Activated B cell treated with CpG ODN at 0.5 μM for 24 hours (primary cell): Measurements from ENCODE around the gene ZBTB46. TPM values are rescaled to one million over a fixed set of nuclear protein-coding genes. Genes with fewer than 3 reads are reported as not detected.

Source experiments
- ATAC-seq: fragments of 200-7000 bp; cut with Tn5 transposase; one replicate; pipeline ENCODE4 v1.10.0; 2021; ENCODE audit warnings: low read depth, mild to moderate bottlenecking, moderate library complexity
- CTCF ChIA-PET: fragments of 350-600 bp; sonication (Branson Sonifier 250); formaldehyde crosslinking; loops from one replicate; lab custom pipeline; 2021; ENCODE audit warnings: antibody characterized with exemption; lab: Charles Lee
- POLR2A ChIA-PET: fragments of 350-600 bp; sonication (Branson Sonifier 250); formaldehyde crosslinking; loops from one replicate; lab custom pipeline; 2021; ENCODE audit warnings: antibody characterized with exemption; lab: Charles Lee
- DNase-seq: peaks from one replicate; pipeline ENCODE4 v3.0.0; 2022
- H3K27ac Mint-ChIP-seq: one replicate; pipeline ENCODE4 v1.8.0; 2020; ENCODE audit warnings: mixed read lengths
- H3K27me3 Mint-ChIP-seq: one replicate; pipeline ENCODE4 v1.8.0; 2021; ENCODE audit warnings: mixed read lengths
- H3K36me3 Mint-ChIP-seq: one replicate; pipeline ENCODE4 v1.8.0; 2021; ENCODE audit warnings: low read depth, mixed read lengths
- H3K4me1 Mint-ChIP-seq: one replicate; pipeline ENCODE4 v1.8.0; 2021; ENCODE audit warnings: mixed read lengths
- H3K4me3 Mint-ChIP-seq: one replicate; pipeline ENCODE4 v1.8.0; 2020; ENCODE audit warnings: mild to moderate bottlenecking, mixed read lengths
- H3K9me3 Mint-ChIP-seq: one replicate; pipeline ENCODE4 v1.8.0; 2020; ENCODE audit warnings: mixed read lengths
- CTCF ChIP-seq: fragments of 200-600 bp; IDR thresholded peaks from one replicate; pipeline ENCODE4 v1.8.0; 2022; ENCODE audit warnings: antibody characterized with exemption, mild to moderate bottlenecking
- intact Hi-C: fragments of 100-400 bp; cut with micrococcal nuclease; formaldehyde crosslinking; loops from one replicate; pipeline ENCODE4 v1.15.1; 2024
- total RNA-seq: library from RNA; stranded (reverse); gene quantifications from 2 replicates; pipeline ENCODE4 v1.2.3, GENCODE V29; 2022

The ZBTB46 gene
- total RNA-seq, 1 donor from 2014 or later: 0.49 TPM

GRCh38 chr20:63810730-63811490, 20.2 kb downstream of the ZBTB46 start:
- H3K36me3 Mint-ChIP-seq: no peaks in the 10 kb centered on the region
- intact Hi-C loops: no loop called here
- no peak for TF ChIP-seq CTCF
- ChIA-PET POLR2A (no interaction called here), CTCF (no interaction called here)
- no peak overlapping the region for H3K27ac Mint-ChIP-seq
- no peaks in the 10 kb centered on the region for H3K9me3 Mint-ChIP-seq
- DNase-seq (no peak), ATAC-seq (no peak)
- H3K27me3 Mint-ChIP-seq: peaks cover 3% of the 10 kb centered on the region
- H3K4me3 Mint-ChIP-seq: no peak overlapping the region
- H3K4me1 Mint-ChIP-seq: no peaks in the 10 kb centered on the region

GRCh38 chr20:63809856-63810255, 21.2 kb downstream of the ZBTB46 start:
- CTCF ChIA-PET: no interaction called here
- H3K4me3 Mint-ChIP-seq: no peak overlapping the region
- no peaks in the 10 kb centered on the region for H3K4me1 Mint-ChIP-seq
- no peak overlapping the region for H3K27ac Mint-ChIP-seq
- H3K27me3 Mint-ChIP-seq: peaks cover 3% of the 10 kb centered on the region
- no peak for DNase-seq
- no peak for TF ChIP-seq CTCF
- POLR2A ChIA-PET: interaction anchor here (0.6 kb wide), 1 partner anchor 107 kb away, joined by 3 read pairs; no protein-coding TSS in a partner anchor
- H3K9me3 Mint-ChIP-seq: no peaks in the 10 kb centered on the region
- intact Hi-C loops: no loop called here
- ATAC-seq: no peak
- H3K36me3 Mint-ChIP-seq: no peaks in the 10 kb centered on the region

DNA sequence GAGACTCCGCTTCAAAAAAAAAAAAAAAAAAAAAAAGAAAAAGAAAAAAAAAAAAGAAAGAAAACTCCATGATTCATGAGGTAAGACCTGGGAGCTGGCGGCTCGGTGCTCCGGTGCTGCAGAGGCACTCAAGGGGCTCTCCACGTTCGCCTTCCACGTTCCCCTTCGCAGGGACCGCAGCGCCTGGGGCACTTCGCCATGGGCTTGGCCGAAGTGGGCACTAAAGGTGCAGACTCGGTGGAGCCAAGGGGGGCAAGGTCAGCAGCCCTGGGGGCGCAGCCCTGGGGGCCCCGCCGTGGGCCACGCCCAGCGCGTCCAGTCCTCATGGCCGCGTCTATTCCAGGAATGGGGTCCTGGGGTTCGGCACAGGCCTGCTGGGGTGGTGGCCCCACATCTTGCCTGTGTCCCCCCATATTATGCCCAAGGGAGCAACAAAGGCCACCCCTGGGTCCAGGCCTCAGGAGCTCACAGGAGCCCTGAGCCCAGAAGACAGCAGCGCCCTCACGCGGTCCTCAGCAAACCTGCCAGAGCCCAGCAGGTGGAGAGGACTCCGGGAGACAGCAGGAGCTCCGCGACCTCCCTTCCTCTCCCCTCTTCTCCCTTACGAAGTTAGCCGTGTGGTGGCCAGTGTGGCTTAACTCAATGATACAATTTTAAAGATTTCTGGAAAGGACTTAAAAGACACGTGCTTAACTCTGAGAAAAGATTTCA, 21.9 kb downstream of the ZBTB46 start:
- POLR2A ChIA-PET: interaction anchor here (0.6 to 1.0 kb wide), 2 partner anchors 35 to 108 kb away, joined by 3 to 5 read pairs; no protein-coding TSS in a partner anchor
- Mint-ChIP-seq H3K9me3 (no peaks in the 10 kb centered on the region), H3K36me3 (no peaks in the 10 kb centered on the region), H3K27ac (no peak overlapping the region), H3K27me3 (peaks cover 3% of the 10 kb centered on the region), H3K4me1 (peaks cover 2% of the 10 kb centered on the region), H3K4me3 (no peak overlapping the region)
- intact Hi-C loops: no loop called here
- no peak for ATAC-seq
- no peak for DNase-seq
- no peak for TF ChIP-seq CTCF
- CTCF ChIA-PET: no interaction called here

DNA sequence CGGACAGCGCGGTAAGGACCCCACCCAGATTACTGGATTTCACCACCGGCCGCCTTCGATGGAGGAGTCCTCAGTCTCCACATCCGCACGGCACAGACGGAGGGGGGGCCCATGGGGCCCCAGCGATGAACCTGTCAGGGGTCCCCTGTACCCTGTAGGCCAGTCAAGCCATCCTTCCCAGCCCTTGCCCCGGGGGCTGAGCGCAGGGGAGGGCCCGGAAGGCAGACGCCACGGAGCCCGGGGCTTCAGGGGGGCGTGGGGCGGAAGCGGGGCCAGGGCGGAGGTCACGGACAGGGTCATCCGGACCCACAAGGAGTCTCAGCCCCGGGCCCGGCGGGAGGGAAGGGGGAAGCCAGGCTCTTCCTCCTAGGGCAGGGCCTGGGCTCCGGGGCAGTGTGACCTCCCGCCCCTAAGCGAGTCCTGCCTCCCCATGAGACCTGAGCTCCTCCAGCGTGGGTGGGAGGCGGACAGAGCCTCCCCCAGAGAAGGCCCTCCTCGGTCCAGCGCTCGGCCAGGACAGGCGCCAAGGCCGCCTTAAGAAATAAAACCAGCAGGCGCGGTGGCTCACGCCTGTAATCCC, 22.8 kb downstream of the ZBTB46 start:
- CTCF ChIA-PET: no interaction called here
- no peak for DNase-seq
- ATAC-seq: no peak
- H3K4me3 Mint-ChIP-seq: no peak overlapping the region
- TF ChIP-seq CTCF: no peak
- H3K4me1 Mint-ChIP-seq: peaks cover 9% of the 10 kb centered on the region
- peaks cover 3% of the 10 kb centered on the region for H3K27me3 Mint-ChIP-seq
- H3K36me3 Mint-ChIP-seq: no peaks in the 10 kb centered on the region
- H3K27ac Mint-ChIP-seq: no peak overlapping the region
- POLR2A ChIA-PET: interaction anchor here (1.0 kb wide), 1 partner anchor 36 kb away, joined by 5 read pairs; no protein-coding TSS in a partner anchor
- intact Hi-C loops: no loop called here
- no peaks in the 10 kb centered on the region for H3K9me3 Mint-ChIP-seq

DNA sequence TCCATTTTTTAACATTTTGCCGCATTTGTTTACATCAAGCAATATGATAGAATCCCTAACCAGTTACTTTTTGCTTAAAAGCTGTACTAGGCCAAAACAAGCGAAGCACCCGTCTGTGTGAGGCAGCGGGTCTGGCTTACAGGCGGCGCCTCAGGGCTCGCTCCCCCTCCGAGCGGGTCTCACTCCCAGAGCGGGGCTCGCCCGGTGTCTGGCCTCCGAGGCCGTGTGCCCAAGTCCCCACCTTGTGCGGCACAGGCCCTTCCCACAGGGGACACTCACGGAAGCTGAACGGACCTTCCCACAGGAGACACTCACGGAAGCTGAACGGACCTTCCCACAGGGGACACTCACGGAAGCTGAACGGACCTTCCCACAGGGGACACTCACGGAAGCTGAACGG, 23.4 kb downstream of the ZBTB46 start:
- H3K27me3 Mint-ChIP-seq: peaks cover 3% of the 10 kb centered on the region
- H3K36me3 Mint-ChIP-seq: no peaks in the 10 kb centered on the region
- H3K4me3 Mint-ChIP-seq: no peak overlapping the region
- no peak overlapping the region for H3K27ac Mint-ChIP-seq
- POLR2A ChIA-PET: no interaction called here
- no peak for ATAC-seq
- no peaks in the 10 kb centered on the region for H3K9me3 Mint-ChIP-seq
- CTCF ChIA-PET: no interaction called here
- TF ChIP-seq CTCF: no peak
- no peak for DNase-seq
- intact Hi-C loops: no loop called here
- H3K4me1 Mint-ChIP-seq: peaks cover 14% of the 10 kb centered on the region
